GM10248 (cell line): ENCODE results near the gene TMEM17.
"Not testable (repeated sequence)": the region's sequence is repeated elsewhere in the genome, so short reads cannot be mapped to it uniquely, and the experiment has no call there.

Source experiments
- CTCF ChIA-PET: fragments of 300-600 bp; sonication (Branson Sonifier 250); formaldehyde crosslinking; extraction: SDS; loops from one replicate; lab custom pipeline; 2021; ENCODE audit warnings: antibody characterized with exemption; lab: Yijun Ruan, JAX
- POLR2A ChIA-PET: fragments of 350-650 bp; sonication (Branson Sonifier 250); formaldehyde crosslinking; extraction: SDS; loops from one replicate; lab custom pipeline; 2020; ENCODE audit warnings: antibody characterized with exemption; lab: Yijun Ruan, JAX
- DNase-seq: peaks from one replicate; pipeline ENCODE4 v3.0.0; 2012; ENCODE audit errors: extremely low spot score
- CTCF ChIP-seq: IDR thresholded peaks from 2 replicates; pipeline ENCODE4 v1.5.1; 2012; ENCODE audit warnings: mild to moderate bottlenecking, low read depth; ENCODE audit errors: extremely low read depth, missing control alignments, control extremely low read depth

Gene TMEM17

DNA sequence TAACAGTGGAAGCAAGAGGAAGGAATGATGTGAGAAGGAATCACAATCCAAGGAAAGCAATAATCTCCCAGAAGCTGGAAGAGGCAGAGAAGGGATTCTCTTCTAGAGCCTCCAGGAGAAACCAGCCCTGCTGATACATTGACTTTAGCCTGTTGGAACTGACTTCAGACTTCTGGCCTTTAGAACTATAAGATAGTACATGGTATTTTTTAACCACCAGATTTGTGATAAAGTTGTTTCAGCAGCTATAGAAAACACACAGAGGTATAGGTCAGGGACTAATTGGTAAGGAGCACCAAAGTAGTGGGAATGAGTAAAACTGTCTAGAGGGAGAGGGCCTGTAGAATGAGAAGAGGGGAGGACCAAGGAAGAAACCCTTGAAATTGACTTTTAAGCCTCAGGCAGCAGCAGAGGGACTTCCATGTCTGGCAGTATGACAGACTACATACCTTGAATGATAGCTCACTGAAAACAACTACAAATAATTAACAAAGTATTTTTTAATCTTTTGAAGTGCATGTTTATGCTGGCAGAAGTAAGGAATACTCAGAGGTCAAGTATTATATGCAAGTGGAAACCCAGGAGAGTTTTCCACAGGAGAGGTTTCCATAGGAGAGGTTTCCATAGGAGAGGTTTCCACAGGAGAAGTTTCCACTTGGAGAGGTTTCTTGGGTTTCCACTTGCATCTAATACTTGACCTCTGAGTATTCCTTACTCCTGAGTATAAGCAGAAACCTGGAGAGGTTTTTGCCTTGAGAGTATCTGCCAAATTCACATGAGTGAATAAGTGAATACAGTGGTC, 33.8 kb upstream of the TMEM17 start:
- TF ChIP-seq CTCF: no peak
- CTCF ChIA-PET: interaction anchor here (1.0 to 2.4 kb wide), 2 partner anchors 12 to 124 kb away, joined by 3 to 11 read pairs; no protein-coding TSS in a partner anchor
- no peak for DNase-seq
- POLR2A ChIA-PET: no interaction called here

GRCh38 chr2:62538756-62539155, 32.8 kb upstream of the TMEM17 start:
- POLR2A ChIA-PET: no interaction called here
- CTCF ChIA-PET: interaction anchor here (1.0 to 2.4 kb wide), 3 partner anchors 11 to 125 kb away, joined by 3 to 11 read pairs (median 4); no protein-coding TSS in a partner anchor

GRCh38 chr2:62537814-62538213, 31.8 kb upstream of the TMEM17 start:
- CTCF ChIA-PET: interaction anchor here (1.0 to 2.4 kb wide), 3 partner anchors 10 to 70 kb away, joined by 3 to 11 read pairs (median 4); no protein-coding TSS in a partner anchor
- no peak for TF ChIP-seq CTCF
- DNase-seq: no peak
- POLR2A ChIA-PET: no interaction called here

More at GRCh38 chr2:62538756-62539155, 32.8 kb upstream of the TMEM17 start:
- DNase-seq: no peak
- TF ChIP-seq CTCF: no peak

DNA sequence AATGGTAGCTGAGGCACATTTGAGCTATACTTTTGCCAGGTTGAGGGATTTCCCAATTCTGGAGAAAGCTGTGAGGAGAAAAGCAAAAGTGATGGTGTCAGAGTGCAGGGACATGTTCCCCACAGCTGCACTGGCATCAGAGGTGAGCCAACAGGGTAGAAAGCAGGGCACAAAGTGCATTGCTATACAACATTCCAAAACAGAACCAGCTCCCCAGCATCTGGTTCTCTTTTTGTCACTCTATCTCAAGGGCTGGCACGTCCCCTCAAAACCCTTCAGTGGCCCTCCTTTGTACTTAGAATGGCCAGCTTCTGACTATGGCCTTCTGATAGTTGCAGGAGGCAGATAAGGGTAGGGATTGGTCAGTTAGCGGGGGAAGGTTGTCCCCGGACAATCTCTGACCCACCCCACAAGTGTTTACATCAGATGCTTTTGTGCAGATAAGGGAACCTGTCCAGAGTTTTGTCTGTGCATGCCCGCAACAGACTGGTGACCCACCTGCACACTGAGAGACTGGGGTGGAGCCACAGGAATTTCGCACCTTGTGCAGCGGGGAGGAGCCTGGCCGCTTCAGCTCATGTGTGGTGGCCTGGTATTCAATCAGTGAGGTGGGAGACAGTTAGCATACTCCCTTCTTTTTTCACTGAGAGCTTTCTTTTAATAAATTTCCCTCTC, 31.0 kb upstream of the TMEM17 start:
- CTCF ChIA-PET: interaction anchor here (1.0 to 2.4 kb wide), 2 partner anchors 9 to 16 kb away, joined by 3 to 11 read pairs; no protein-coding TSS in a partner anchor
- TF ChIP-seq CTCF: no peak
- POLR2A ChIA-PET: no interaction called here
- no peak for DNase-seq

GRCh38 chr2:62535521-62535920, 29.5 kb upstream of the TMEM17 start:
- ChIA-PET POLR2A (interaction anchor here (0.6 kb wide), 1 partner anchor 221 kb away, joined by 6 read pairs; no protein-coding TSS in a partner anchor), CTCF (interaction anchor here (0.8 kb wide), 1 partner anchor 11 kb away, joined by 3 read pairs; no protein-coding TSS in a partner anchor)
- DNase-seq: not testable (repeated sequence)

DNA sequence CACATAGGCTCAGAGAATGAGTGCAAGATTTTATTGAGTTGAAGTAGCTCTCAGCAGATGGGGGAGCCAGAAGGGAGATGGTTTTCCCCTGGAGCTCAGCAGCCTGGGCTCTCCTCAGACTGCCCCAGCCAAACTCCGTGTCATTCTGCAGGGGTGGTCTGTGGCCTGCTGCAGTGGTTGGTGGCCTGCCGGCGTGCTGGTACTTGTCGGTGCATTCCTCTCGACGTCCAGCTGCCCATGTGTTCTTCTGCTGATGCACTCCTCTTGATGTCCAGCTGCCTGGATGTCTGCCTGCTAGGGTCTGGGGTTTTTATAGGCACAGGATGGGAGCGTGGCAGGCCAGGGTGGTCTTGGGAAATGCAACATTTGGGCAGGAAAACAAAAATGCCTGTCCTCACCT, 25.6 kb upstream of the TMEM17 start:
- no peak for TF ChIP-seq CTCF
- POLR2A ChIA-PET: no interaction called here
- CTCF ChIA-PET: no interaction called here
- no peak for DNase-seq
